HG03460 (cell line): Measurements from ENCODE around the gene RTL10.
A peak's percentile ranks its signal among the peaks of the same experiment; 100 is the strongest.

Experiments
- ATAC-seq: cut with Tn5 transposase; IDR thresholded peaks from one replicate; pipeline ENCODE4 v1.9.1; 2021; ENCODE audit not compliant: unreplicated experiment

The RTL10 gene

DNA sequence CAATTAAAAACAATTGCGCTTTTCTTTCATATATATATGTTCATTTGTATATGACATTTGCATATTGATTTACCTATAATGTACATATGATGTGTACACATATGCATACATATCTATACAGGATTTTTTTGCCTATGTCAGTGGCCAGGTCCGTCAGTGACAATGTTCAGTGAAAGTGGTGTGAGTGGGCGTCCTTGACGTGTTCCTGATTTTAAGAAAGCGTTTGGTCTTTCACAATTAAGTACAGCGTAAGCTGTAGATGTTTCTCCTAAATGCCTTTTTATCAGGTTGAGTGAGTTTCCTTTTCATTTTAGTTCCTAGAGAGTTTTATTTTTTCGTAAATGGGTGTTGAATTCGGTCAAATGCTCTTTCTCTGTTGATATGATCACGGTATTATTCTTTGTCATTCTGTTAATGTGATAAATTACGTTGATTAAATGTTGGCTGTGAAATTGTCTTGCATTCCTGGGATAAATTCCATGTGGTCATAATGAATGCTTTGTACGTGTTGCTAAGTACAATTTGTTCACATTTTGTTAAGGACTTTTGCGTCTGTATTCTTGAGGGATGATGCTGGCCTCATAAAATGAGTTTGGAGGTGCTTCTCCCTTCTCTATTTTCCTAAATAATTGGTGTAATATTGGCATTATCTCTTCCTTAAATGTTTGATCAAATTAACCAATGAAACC lies 10.6 kb upstream of the RTL10 start:
- no peak for ATAC-seq

GRCh38 chr22:19864538-19865106 lies 9.9 kb upstream of the RTL10 start:
- ATAC-seq = no peak

- ATAC-seq = no peak
Observed at GRCh38 chr22:19863571-19863970, 8.9 kb upstream of the RTL10 start.

- ATAC-seq = no peak
Observed at GRCh38 chr22:19862619-19863246, 8.1 kb upstream of the RTL10 start.

DNA sequence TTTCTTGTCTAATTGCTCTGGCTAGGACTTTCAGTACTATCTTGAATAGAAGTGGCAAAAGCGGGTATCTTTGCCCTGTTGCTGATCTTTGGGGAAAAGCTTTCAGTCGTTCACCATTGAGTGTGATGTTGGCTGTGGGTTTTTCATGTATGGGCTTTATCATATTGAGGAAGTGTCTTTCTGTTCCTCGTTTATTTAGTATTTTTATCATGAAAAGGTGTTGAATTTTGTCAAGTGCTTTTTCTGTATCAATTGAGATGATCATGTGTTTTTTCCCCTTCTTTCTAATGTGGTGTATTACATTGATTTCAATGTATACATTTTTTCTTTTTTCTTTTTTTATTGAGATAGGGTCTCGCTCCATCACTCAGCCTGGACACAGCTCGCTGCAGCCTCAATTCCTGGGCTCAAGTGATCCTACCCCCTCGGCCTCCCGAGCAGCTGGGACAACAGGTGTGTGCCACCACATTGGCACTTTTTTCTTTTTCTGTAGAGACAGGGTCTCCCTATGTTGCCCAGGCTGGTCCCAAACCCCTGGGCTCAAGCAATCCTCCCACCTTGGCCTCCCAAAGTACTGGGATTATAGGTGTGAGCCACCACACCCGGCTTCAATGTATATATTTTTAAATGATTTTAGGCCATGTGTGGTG lies 5.3 kb upstream of the RTL10 start:
- no peak for ATAC-seq

DNA sequence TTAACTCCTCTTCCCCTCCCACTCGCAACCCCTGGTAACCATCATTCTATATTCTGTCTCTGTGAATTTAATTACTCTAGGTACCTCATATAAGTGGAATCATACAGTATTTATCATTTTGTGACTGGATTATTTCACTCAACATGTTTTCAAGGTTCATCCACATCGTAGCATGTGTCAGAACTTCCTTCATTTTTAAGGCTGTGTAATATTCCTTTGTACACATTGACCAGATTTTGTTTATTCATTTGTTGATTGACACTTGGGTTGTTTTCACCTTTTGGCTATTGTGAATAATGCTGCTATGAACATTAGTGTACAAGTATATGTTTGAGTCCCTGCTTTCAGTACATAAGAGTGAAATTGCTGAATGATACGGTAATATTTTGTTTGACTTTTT lies 2.7 kb upstream of the RTL10 start:
- ATAC-seq = no peak

DNA sequence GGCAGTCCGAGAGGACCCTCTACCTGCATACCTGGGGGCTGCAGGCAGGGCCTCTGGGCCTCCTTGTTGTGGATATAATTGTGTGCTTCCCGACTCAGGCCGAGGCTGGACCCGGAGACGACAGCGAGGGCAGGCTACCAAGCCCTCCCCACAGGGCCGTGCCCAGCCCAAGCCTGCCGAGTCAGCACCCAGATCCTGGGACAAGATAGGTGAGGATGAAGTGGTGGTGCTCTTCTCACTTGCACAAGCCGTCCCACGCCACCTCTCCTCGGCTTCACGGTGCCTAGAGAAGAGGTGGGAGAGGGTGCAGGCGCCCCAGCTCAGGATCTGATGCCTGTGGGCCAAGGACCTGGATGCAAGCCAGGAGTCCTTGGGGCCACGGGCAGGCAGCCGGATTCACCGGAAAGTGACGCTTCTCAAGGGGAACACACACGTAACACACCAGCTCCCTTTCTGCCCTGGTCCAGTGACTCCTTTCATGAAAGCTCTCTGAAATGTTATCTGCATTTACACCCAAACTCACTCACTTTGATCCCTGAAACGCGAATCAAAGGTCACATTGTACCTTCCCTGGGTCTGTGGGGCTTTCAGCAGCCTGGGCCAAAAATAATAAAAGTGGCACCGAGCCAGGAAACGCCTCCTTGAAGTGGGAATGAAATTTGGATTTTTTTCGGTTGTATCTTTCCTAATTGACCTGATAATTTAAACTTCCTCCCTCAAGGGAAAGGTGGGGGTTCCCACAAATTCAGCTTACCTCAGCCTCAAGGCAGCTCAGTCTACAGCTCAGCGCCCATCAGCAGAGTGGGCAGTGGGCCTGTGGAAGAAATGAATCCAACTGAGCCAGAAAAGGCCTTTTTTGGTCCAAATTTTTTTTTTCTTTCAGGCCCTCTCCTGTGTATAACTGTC lies 1.1 kb upstream of the RTL10 start:
- ATAC-seq = peak; percentile 26

DNA sequence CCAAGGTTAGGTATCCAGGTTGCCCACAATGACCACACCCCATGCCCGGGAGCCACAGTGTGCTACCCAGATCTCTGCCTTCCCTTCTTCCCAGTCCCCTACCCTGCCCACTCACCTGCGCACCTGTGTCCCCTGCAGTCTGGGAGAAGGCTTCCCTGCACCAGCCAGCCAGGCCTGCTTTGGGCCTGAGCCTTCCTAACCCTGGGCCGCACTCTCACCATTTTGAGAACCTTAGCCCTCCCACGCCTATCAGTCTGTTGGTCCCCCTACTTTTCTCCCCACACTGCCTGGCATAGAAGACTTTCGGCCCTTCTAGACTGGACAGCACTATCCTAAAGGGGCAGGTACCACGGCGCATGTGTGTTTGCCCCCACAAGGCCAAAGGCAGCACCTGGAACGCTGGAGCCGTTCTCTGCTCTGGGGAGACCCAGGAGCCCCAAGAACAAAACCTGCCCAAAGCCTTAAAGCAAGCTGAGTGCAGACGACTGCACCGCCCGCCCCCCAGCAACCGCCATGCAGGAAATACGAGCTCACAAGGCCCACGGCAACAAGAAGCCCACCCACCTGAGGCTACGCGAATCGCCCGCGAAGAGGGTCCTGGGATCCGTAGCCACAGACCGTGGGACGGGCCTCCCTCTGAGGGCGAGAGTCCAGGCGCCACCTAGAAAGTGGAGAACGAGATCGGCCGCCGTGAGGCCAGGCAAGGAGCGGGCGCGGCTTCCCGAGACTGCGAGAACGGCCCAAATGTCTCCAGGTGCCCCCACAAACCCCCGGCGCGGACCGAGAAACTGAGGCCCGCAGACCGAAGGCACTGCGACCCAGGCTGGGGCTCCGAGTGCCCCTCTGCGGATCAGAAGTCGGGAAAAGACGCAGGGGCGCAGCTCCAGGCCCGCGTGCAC lies 546 bp downstream of the RTL10 start:
- ATAC-seq = peak; percentile 1

- no peak for ATAC-seq
Observed at GRCh38 chr22:19853058-19853878, 1.4 kb downstream of the RTL10 start.

DNA sequence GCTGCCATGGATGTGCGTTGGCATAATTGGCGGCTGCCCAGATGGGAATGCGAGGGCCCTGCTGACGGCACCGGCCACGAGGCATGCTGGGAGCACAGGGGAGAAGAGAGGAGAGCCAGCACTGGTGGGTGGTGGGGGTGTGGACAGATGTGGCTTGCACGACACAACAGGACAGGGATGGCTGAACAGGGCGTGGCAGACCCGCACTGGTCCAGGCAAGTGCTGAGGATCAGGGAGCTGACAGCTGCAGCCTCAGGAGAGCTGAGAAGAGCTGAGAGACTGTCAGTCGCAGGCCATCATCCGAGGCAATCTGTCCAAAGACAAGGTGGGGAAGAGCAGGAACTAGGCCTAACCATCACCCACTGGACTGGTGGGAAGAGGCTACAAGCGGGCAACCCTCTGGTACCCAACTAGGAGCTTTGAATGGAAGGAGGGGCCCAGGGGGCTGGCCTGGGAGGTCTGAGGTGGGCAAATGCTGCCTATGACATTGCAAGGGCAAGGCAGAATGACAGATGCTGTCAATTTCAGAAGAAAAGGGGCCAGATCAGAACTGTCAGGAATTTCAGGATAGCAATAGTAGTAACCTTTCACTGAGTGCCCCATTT lies 2.4 kb downstream of the RTL10 start:
- no peak for ATAC-seq

DNA sequence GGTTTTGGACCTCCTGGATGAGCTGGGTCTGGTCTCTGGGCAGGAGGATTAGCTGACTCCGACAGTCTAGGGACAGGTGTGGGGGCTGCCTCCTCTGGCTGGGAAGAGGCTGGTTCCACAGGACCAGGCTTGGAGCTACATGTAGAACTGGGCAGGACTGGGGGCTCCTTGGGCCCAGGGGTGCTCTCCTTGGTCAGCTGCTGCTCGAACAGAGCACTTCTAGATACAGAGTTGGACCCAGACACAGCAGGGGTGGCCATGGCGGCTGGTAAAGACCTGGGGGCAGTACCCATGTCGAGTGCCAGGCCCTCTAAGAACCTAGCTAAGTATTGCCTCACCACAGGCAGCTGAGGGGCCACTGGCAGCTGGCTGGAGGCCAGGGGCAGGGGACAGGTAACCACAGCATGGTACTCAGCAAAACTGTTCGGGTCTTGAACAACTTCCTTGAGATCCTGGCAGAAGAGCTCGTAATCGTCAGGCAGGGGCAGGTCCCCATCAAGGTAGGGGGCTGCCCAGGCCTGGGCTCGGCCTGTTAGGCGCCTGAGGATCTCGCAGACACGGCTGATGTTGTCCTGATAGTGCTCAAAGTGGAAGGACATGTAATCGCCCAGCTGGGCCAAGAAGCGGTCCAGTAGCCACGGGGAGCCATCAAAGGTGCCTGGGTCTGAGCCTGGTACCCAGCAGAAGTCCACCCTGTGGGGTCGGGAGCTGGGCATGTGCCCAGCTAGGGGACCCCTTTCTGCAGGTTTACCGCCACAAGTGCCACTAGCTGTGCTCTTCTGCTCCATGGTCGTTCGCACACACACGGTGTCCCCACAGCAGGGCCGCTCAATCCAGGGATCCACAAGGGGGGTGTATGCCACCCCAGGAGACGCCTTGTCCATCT lies 3.1 kb downstream of the RTL10 start:
- no peak for ATAC-seq

DNA sequence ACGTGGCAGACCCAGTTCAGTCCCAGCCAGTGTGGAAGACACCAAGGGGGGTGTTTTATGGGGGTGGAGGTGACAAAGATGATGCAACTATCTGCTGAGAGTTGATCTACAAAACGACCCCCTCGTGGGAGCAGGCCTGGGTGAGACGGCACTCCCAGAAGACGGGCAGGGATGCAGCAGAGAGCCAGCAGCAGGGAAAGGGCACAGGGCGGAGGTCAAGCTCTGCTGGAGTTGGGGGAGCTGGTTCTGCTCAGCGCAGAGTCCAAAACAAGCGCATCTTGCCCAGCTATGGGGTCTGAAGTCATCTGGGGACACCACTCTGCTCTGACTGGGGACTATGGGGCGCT lies 3.9 kb downstream of the RTL10 start:
- no peak for ATAC-seq

GRCh38 chr22:19849835-19850762 lies 4.6 kb downstream of the RTL10 start:
- ATAC-seq = no peak

DNA sequence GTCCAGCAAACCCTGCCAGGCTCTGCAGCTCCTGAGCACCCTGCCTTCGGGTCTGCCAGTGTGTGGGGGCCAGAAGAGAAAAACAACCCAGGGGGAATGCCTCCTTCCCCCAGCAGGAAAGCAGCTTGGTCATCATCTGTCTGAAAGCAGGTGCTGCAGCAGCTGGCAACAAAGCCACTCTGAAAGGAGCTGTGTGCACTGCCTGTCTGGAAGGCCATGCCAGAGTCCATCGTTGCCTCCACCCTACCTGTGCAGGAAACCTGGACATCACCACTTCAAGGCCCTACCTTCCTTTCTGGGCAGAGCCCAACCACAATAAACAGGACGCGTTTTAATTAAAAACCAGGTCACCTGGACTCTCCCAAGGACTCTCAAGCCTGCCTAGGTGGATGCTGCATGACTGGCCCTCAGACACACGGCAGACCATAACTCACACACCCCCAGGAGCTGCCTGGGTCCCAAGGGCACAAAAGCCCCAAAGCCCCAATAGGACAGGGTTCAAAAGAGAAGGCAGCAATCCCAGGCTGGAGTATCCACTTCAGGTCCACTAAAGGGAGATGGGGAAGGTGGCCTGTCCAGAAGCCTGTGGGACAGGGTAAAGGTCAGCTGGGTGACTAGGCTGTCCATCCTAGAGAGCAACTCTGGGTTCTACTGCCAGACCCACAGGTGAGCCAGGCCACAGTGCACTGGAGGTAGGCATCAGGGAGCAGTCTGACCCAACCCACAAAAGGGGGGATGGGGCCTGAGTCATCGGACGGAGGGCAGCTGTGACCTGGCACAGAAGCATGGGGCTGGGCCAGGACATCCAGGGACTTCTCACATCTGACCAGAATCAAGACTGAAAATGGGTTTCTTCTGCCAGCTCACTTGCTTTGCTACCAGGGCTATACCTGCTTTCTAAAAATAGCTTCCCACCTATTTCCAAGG lies 6.1 kb downstream of the RTL10 start:
- ATAC-seq = no peak

DNA sequence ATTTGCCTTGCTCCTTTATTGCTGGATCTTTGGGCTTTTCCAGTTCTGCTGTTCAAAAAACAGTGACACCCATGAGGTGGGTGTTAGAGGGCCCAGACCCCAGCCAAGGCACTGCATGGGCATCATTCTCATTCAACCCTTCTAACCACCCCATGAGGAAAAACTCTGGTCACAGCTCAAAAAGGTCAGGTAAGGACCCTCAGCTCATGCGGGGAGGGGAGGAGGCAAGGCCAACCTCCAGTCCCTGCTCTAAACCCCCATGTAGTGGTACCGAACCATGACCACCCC lies 7.4 kb downstream of the RTL10 start:
- ATAC-seq = no peak
